HG02870 (cell line): Measurements from ENCODE around the gene RUNX2.

Experiments
- ATAC-seq: cut with Tn5 transposase; IDR thresholded peaks from one replicate; pipeline ENCODE4 v1.9.1; 2021; ENCODE audit warnings: mild to moderate bottlenecking, moderate library complexity; ENCODE audit not compliant: unreplicated experiment

Gene RUNX2

GRCh38 chr6:45608252-45608913 lies 280.3 kb downstream of the RUNX2 start:
- ATAC-seq = no peak

- no peak for ATAC-seq
Measured at GRCh38 chr6:45609141-45609638, 281.1 kb downstream of the RUNX2 start.

- ATAC-seq = no peak
Measured at GRCh38 chr6:45610374-45610773, 282.2 kb downstream of the RUNX2 start.

- ATAC-seq = no peak
Measured at GRCh38 chr6:45610832-45611231, 282.7 kb downstream of the RUNX2 start.

GRCh38 chr6:45611491-45611890 lies 283.4 kb downstream of the RUNX2 start:
- no peak for ATAC-seq

GRCh38 chr6:45613656-45614055 lies 285.5 kb downstream of the RUNX2 start:
- no peak for ATAC-seq

GRCh38 chr6:45614488-45615285 lies 286.6 kb downstream of the RUNX2 start:
- no peak for ATAC-seq

GRCh38 chr6:45616209-45616608 lies 288.1 kb downstream of the RUNX2 start:
- ATAC-seq = no peak

- ATAC-seq = no peak
Measured at GRCh38 chr6:45617441-45617840, 289.3 kb downstream of the RUNX2 start.

GRCh38 chr6:45618259-45618658 lies 290.1 kb downstream of the RUNX2 start:
- no peak for ATAC-seq

GRCh38 chr6:45619211-45619760 lies 291.2 kb downstream of the RUNX2 start:
- ATAC-seq = no peak

- no peak for ATAC-seq
Measured at GRCh38 chr6:45619994-45620471, 291.9 kb downstream of the RUNX2 start.

GRCh38 chr6:45624228-45624627 lies 296.1 kb downstream of the RUNX2 start:
- no peak for ATAC-seq

- no peak for ATAC-seq
Measured at GRCh38 chr6:45625191-45625664, 297.1 kb downstream of the RUNX2 start.

GRCh38 chr6:45626087-45626891 lies 298.2 kb downstream of the RUNX2 start:
- ATAC-seq = no peak

GRCh38 chr6:45630314-45630713 lies 302.2 kb downstream of the RUNX2 start:
- no peak for ATAC-seq

- no peak for ATAC-seq
Measured at GRCh38 chr6:45630801-45631200, 302.7 kb downstream of the RUNX2 start.

GRCh38 chr6:45631396-45631795 lies 303.3 kb downstream of the RUNX2 start:
- no peak for ATAC-seq

- no peak for ATAC-seq
Measured at GRCh38 chr6:45633272-45633908, 305.3 kb downstream of the RUNX2 start.

- no peak for ATAC-seq
Measured at GRCh38 chr6:45634231-45634630, 306.1 kb downstream of the RUNX2 start.
